MCF 10A (cell line): ENCODE data around the gene KDM6A. TPM values are rescaled to one million over a fixed set of nuclear protein-coding genes. Genes with fewer than 3 reads are reported as not detected.

Source experiments
- BruUV-seq: library from RNA; stranded (reverse); fragments of 400-500 nt; replicated peaks from 2 replicates; lab custom pipeline; 2021; lab: Mats Ljungman, UMichigan
- CTCF ChIA-PET: fragments of 300-600 bp; sonication (Branson Sonifier 250); formaldehyde crosslinking; extraction: SDS; loops from one replicate; lab custom pipeline; 2021; ENCODE audit warnings: antibody characterized with exemption, inconsistent platforms; lab: Yijun Ruan, JAX
- POLR2A ChIA-PET: fragments of 300-600, 350-650 bp; sonication (Branson Sonifier 250); formaldehyde crosslinking; extraction: SDS; loops from one replicate; lab custom pipeline; 2020; ENCODE audit warnings: antibody characterized with exemption, inconsistent platforms; lab: Yijun Ruan, JAX
- DNase-seq: peaks from one replicate; pipeline ENCODE4 v3.0.0-alpha.2; 2018; ENCODE audit not compliant: unreplicated experiment
- H3K27ac Mint-ChIP-seq: one replicate; pipeline ENCODE4 v1.8.0; 2022; ENCODE audit warnings: mild to moderate bottlenecking, low read depth, mixed read lengths; ENCODE audit not compliant: unreplicated experiment
- H3K27me3 Mint-ChIP-seq: one replicate; pipeline ENCODE4 v1.8.0; 2022; ENCODE audit warnings: mixed read lengths; ENCODE audit not compliant: insufficient read depth, unreplicated experiment
- H3K36me3 Mint-ChIP-seq: one replicate; pipeline ENCODE4 v1.8.0; 2022; ENCODE audit warnings: mild to moderate bottlenecking, moderate library complexity, mixed read lengths; ENCODE audit not compliant: insufficient read depth, unreplicated experiment
- H3K4me1 Mint-ChIP-seq: one replicate; pipeline ENCODE4 v1.8.0; 2022; ENCODE audit warnings: mixed read lengths; ENCODE audit not compliant: insufficient read depth, unreplicated experiment
- H3K4me3 Mint-ChIP-seq: one replicate; pipeline ENCODE4 v1.8.0; 2022; ENCODE audit warnings: mild to moderate bottlenecking, moderate library complexity, mixed read lengths; ENCODE audit not compliant: unreplicated experiment
- H3K9me3 Mint-ChIP-seq: one replicate; pipeline ENCODE4 v1.8.0; 2022; ENCODE audit warnings: mixed read lengths; ENCODE audit not compliant: unreplicated experiment
- intact Hi-C: fragments of 100-400 bp; cut with micrococcal nuclease; formaldehyde crosslinking; loops from 2 replicates; pipeline ENCODE4 v1.14.1; 2022
- total RNA-seq: library from RNA; stranded (reverse); gene quantifications from 2 replicates; pipeline ENCODE4 v1.2.3, GENCODE V29; 2022
- TF ChIP-seq, protein P1 (sequence below): fragments of 200-600 bp; IDR thresholded peaks from one replicate; pipeline ENCODE4 v1.8.0; 2022; ENCODE audit warnings: antibody characterized with exemption, mild to moderate bottlenecking; ENCODE audit not compliant: unreplicated experiment

KDM6A gene
- total RNA-seq, 1 experiment from 2014 or later, result 31.8 TPM

DNA sequence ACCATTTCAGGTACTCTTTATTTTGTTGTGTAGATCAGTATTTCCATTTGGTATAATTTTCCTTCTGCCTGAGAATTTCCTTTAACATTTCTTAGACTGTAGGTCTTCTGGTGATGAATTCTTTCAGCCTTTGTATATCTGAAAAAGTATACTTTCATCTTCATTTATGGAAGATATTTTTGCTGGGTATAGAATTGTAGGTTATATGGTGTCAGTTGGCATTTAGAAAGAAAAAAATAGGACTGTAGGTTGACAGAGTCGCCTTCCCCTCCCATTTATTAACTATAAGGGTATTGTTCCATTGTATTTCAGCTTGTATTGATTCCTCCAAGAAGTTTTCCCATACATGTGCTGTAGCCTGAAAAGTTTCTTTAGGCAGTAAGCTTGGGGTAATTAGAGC, 71.9 kb downstream of the KDM6A start:
- CTCF ChIA-PET, result no interaction called here
- no TSS peak for BruUV-seq

DNA sequence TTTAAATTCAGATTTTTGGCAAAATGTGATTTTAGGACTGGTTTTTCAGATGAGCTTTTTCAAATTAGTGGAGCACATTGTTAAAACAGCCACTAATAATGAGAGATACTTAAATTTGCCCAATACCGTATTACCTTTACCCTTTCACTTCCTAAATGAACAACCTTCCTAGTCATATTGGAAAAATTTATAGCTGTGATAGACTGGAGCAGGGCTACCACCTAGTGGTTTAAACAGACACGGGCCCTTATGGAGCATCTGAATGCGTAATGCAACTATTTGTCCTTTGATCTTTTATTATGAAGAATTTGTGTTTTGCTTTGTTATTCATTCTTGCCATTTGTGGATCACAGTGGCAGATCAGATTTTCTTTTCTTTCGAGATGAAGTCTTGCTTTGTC, 72.7 kb downstream of the KDM6A start:
- ChIA-PET POLR2A (interaction anchor here (1.1 to 1.9 kb wide), 2 partner anchors 71 to 73 kb away, joined by 4 to 6 read pairs; partner anchors contain the start of gene KDM6A), CTCF (no interaction called here)
- H3K27ac Mint-ChIP-seq, result no peak overlapping the region
- H3K27me3 Mint-ChIP-seq, result no peaks in the 10 kb centered on the region
- peaks cover 4% of the 10 kb centered on the region for H3K4me1 Mint-ChIP-seq
- H3K36me3 Mint-ChIP-seq, result no peaks in the 10 kb centered on the region
- no TSS peak for BruUV-seq
- peak; percentile 7 for DNase-seq
- intact Hi-C loops, result no loop called here
- H3K9me3 Mint-ChIP-seq, result no peaks in the 10 kb centered on the region
- H3K4me3 Mint-ChIP-seq, result no peak overlapping the region
- TF ChIP-seq, protein P1, sequence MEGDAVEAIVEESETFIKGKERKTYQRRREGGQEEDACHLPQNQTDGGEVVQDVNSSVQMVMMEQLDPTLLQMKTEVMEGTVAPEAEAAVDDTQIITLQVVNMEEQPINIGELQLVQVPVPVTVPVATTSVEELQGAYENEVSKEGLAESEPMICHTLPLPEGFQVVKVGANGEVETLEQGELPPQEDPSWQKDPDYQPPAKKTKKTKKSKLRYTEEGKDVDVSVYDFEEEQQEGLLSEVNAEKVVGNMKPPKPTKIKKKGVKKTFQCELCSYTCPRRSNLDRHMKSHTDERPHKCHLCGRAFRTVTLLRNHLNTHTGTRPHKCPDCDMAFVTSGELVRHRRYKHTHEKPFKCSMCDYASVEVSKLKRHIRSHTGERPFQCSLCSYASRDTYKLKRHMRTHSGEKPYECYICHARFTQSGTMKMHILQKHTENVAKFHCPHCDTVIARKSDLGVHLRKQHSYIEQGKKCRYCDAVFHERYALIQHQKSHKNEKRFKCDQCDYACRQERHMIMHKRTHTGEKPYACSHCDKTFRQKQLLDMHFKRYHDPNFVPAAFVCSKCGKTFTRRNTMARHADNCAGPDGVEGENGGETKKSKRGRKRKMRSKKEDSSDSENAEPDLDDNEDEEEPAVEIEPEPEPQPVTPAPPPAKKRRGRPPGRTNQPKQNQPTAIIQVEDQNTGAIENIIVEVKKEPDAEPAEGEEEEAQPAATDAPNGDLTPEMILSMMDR, result no peak

More for the DNA sequence above, 71.9 kb downstream of the KDM6A start:
- Mint-ChIP-seq H3K27ac (no peak overlapping the region), H3K36me3 (no peaks in the 10 kb centered on the region), H3K27me3 (no peaks in the 10 kb centered on the region), H3K4me3 (no peak overlapping the region), H3K4me1 (no peaks in the 10 kb centered on the region), H3K9me3 (no peaks in the 10 kb centered on the region)
- intact Hi-C loops, result no loop called here
- POLR2A ChIA-PET, result interaction anchor here (1.1 kb wide), 2 partner anchors 34 to 70 kb away, joined by 3 to 4 read pairs; no protein-coding TSS in a partner anchor
- DNase-seq, result no peak
- TF ChIP-seq, protein P1, result no peak

DNA sequence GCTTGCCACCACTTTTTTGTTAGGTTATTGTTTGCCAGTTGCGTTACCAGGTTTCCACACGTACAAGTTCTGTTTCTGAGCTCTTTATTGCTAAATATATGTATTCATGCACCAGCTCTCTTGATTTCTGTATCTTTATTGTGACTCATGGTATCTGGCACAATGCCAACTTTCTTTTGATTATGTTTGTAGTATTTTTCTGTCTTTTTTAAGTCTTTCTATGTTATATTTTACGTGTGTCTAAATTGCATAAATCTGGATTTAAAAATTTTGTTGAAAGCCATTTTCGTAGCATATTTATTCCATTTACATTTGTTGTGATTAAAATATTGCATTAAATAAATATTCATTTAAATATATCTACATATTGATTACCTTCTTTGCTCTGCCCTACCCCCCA, 73.8 kb downstream of the KDM6A start:
- ChIA-PET CTCF (no interaction called here), POLR2A (interaction anchor here (1.9 kb wide), 1 partner anchor 74 kb away, joined by 6 read pairs; the partner anchor contains the start of gene KDM6A)
- H3K4me1 Mint-ChIP-seq, result peaks cover 12% of the 10 kb centered on the region
- no peaks in the 10 kb centered on the region for H3K36me3 Mint-ChIP-seq
- no peaks in the 10 kb centered on the region for H3K9me3 Mint-ChIP-seq
- DNase-seq, result peak; percentile 66
- TF ChIP-seq, protein P1, result no peak
- H3K4me3 Mint-ChIP-seq, result no peak overlapping the region
- H3K27ac Mint-ChIP-seq, result no peak overlapping the region
- intact Hi-C loops, result no loop called here
- BruUV-seq, result no TSS peak
- H3K27me3 Mint-ChIP-seq, result no peaks in the 10 kb centered on the region

DNA sequence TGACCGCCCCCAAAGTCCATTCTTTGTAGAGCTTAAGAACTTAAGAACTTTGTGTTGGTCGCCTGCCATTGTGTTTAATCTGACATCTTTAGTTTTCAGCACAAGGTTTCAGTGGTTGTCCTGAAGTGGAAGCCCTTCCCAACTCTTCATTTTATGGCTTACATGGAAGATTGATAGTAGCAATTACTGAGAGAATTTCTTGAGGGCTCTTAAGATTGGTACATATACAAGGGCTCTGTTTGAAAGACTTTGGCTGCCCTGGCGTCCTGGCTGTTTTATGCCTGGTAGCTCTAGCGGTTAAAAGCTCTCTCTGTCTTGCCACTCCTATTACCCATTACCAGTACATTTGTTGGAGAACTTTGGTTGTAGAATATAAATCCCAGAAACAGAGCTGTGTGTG, 75.0 kb downstream of the KDM6A start:
- no peak overlapping the region for H3K27ac Mint-ChIP-seq
- H3K36me3 Mint-ChIP-seq, result peaks cover 6% of the 10 kb centered on the region
- no peak for DNase-seq
- TF ChIP-seq, protein P1, result no peak
- H3K27me3 Mint-ChIP-seq, result no peaks in the 10 kb centered on the region
- POLR2A ChIA-PET, result interaction anchor here (1.2 kb wide), 1 partner anchor 10 kb away, joined by 3 read pairs; no protein-coding TSS in a partner anchor
- H3K4me3 Mint-ChIP-seq, result no peak overlapping the region
- intact Hi-C loops, result no loop called here
- H3K4me1 Mint-ChIP-seq, result peaks cover 12% of the 10 kb centered on the region
- H3K9me3 Mint-ChIP-seq, result no peaks in the 10 kb centered on the region
- BruUV-seq, result no TSS peak
- CTCF ChIA-PET, result no interaction called here
